H1 (cell line): ENCODE data around the gene TRPC4. TPM values are rescaled to one million over a fixed set of nuclear protein-coding genes. Genes with fewer than 3 reads are reported as not detected.

Experiments used
- CTCF ChIP-seq, 3 experiments: IDR thresholded peaks; 1 replicate in 2 of 3; 2 replicates in 1 of 3; pipeline versions ENCODE4 v1.5.1 to v1.6.1; 2011; ENCODE audit warnings: low read length in 3 of 3, mild to moderate bottlenecking in 3 of 3, inconsistent platforms in 2 of 3, low read depth in 1 of 3, moderate library complexity in 1 of 3; ENCODE audit not compliant: insufficient read depth in 1 of 3; ENCODE audit errors: control extremely low read depth in 1 of 3
- KDM1A ChIP-seq: fragments of 200-600, 300-600 bp; sonication (generic); IDR thresholded peaks from 2 replicates; pipeline ENCODE4 v1.7.1; 2016; ENCODE audit warnings: mild to moderate bottlenecking, low read length, borderline replicate concordance
- KDM5A ChIP-seq: fragments of 200-600 bp; IDR thresholded peaks from 2 replicates; pipeline ENCODE4 v1.7.1; 2012; ENCODE audit warnings: mild to moderate bottlenecking, low read length, inconsistent platforms, mixed read lengths
- MAX ChIP-seq: IDR thresholded peaks from 2 replicates; pipeline ENCODE4 v1.6.1; 2012; ENCODE audit warnings: inconsistent platforms
- polyA plus RNA-seq, 7 experiments: library from polyadenylated mRNA; depleted of rRNA in 3 of 7; stranded (reverse) in 5 of 7; unstranded in 2 of 7; fragments of >200 nt in 5 of 7; fragments of 200-250 nt in 2 of 7; gene quantifications; 1 replicate in 5 of 7; 2 replicates in 1 of 7; 4 replicates in 1 of 7; pipeline versions ENCODE4 v1.2.1 to v1.2.3, GENCODE V29; 2011 to 2013; ENCODE audit warnings: missing spikeins in 2 of 7, mixed read lengths in 2 of 7
- total RNA-seq: library from RNA; stranded (reverse); fragmentation: NEBNext Ultra II Directional; extraction: Animal tissue kit (Norgen Biotek cat#: 25700); gene quantifications from 2 replicates; pipeline ENCODE4 v1.2.1, GENCODE V29; 2021

TRPC4 gene
- total and polyA plus RNA-seq, 2 of the 8 experiments (the other 6 are each of a cell fraction or from before 2014, with no cell fraction given), result 12.3 to 14.7 TPM

DNA sequence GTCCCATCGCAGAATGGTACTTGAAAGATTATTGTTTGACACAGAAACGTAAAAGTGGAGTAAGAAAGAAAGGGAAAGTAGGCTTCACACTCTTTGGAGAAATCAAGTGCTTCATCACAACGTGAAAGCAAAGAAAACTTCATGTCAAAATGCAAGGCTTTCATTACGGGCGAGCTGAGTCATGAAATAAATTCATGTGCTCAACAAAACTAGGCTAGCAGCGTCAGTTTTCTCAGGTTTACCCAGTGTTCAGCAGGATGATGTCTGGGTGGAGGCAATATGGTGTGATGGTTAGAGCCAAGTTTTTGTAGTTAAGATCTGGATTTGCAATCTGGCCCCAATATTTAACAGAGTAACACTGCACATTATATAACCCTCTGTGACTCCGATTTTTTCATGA lies 128.0 kb downstream of the TRPC4 start (continued):
- TF ChIP-seq CTCF (IDR thresholded peaks at IDR 0.05; ENCODE audit: control extremely low read depth in 1 of 3, insufficient read depth in 1 of 3, low read depth in 1 of 3, low read length in 3 of 3) (no peak), MAX (no peak), KDM1A (no peak), KDM5A (no peak)
